Measurements from ENCODE around the gene CNTNAP2. TPM values are rescaled to one million over a fixed set of nuclear protein-coding genes. Genes with fewer than 3 reads are reported as not detected.

Gene CNTNAP2
- total and polyA plus RNA-seq, 9 of the 15 experiments (the other 6 are each of a cell fraction or from before 2014, with no cell fraction given) = 0.04 to 0.62 (median 0.09) TPM; not detected in 4

- no peaks in the 10 kb centered on the region for H3K4me1 ChIP-seq (replicated peaks in 1 of 2; ENCODE audit: control insufficient read depth in 2 of 2, insufficient read depth in 2 of 2, low read length in 2 of 2)
- H4K20me1 ChIP-seq (replicated peaks; ENCODE audit: control insufficient read depth, insufficient read depth, low read length) = no peaks in the 10 kb centered on the region
- no peaks in the 10 kb centered on the region for H3K79me2 ChIP-seq (ENCODE audit: control insufficient read depth, insufficient read depth, low read length)
- in situ Hi-C loops (cut with MboI) = no loop called here
- no peak for FAIRE-seq
- intact Hi-C loops (cut with micrococcal nuclease) = no loop called here
- H2AFZ ChIP-seq (ENCODE audit: low read depth, low read length) = no peak overlapping the region
- H3K36me3 ChIP-seq (ENCODE audit: control insufficient read depth, insufficient read depth, low read length) = no peaks in the 10 kb centered on the region
- H3K27ac ChIP-seq (ENCODE audit: extremely low read depth, low read depth, low read length) = no peak overlapping the region
- H3K4me3 ChIP-seq = no peak overlapping the region
- BruUV-seq (replicated peaks) = no TSS peak
- ChIA-PET CTCF (ENCODE audit: low intra/inter-chr PET ratio) (no interaction called here), POLR2A (interaction anchor here (0.6 kb wide), 1 partner anchor 283 kb away, joined by 3 read pairs; no protein-coding TSS in a partner anchor)
- no peak for ATAC-seq
- H3K4me2 ChIP-seq (ENCODE audit: insufficient read depth, low read length) = no peak overlapping the region
- TF ChIP-seq IRF1 (CRISPR knock-in tag; IDR thresholded peaks at IDR 0.05; ENCODE audit: borderline replicate concordance) (no peak), NR1H2 (CRISPR knock-in tag; IDR thresholded peaks at IDR 0.05) (no peak), DIDO1 (tag; IDR thresholded peaks at IDR 0.05; ENCODE audit: low read depth) (no peak), HNRNPK (IDR thresholded peaks at IDR 0.05; ENCODE audit: low read depth, low read length, poor library complexity, severe bottlenecking) (no peak), ZNF75A (CRISPR knock-in tag; IDR thresholded peaks at IDR 0.05) (no peak), TAF7 (tag; IDR thresholded peaks at IDR 0.05) (no peak), RBM14 (IDR thresholded peaks at IDR 0.05; ENCODE audit: borderline replicate concordance, insufficient read depth, low read depth, low read length) (no peak), CBFA2T2 (conservative IDR thresholded peaks at IDR 0.05) (no peak), ZNF445 (CRISPR knock-in tag; IDR thresholded peaks at IDR 0.05; ENCODE audit: low read depth) (no peak), ZBTB17 (CRISPR knock-in tag; IDR thresholded peaks at IDR 0.05) (no peak), U2AF1 (optimal IDR thresholded peaks at IDR 0.05; ENCODE audit: low read depth, low read length) (no peak)
- no peaks in the 10 kb centered on the region for H3K9me1 ChIP-seq (ENCODE audit: control insufficient read depth, insufficient read depth, low read length)
- 0% methylated on average over 2 of the region's 2 CpGs for WGBS (ENCODE audit: insufficient coverage, low coverage, missing lambda C conversion rate)
- DNase-seq (ENCODE audit: extremely low read depth in 1 of 4, low spot score in 3 of 4) = no peak
- H3K9ac ChIP-seq (ENCODE audit: insufficient read depth in 1 of 2, low read depth in 2 of 2, low read length in 2 of 2) = no peak overlapping the region
- H3K9me3 ChIP-seq (replicated peaks; ENCODE audit: control insufficient read depth, insufficient read depth, low read depth, low read length) = no peaks in the 10 kb centered on the region
- H3K27me3 ChIP-seq (ENCODE audit: control insufficient read depth in 2 of 2, insufficient read depth in 2 of 2, low read length in 2 of 2) = no peaks in the 10 kb centered on the region
Observed at GRCh38 chr7:148037044-148037443, 1920.4 kb downstream of the CNTNAP2 start.
